ENCODE measurements around the gene GPX4.

Gene GPX4

DNA sequence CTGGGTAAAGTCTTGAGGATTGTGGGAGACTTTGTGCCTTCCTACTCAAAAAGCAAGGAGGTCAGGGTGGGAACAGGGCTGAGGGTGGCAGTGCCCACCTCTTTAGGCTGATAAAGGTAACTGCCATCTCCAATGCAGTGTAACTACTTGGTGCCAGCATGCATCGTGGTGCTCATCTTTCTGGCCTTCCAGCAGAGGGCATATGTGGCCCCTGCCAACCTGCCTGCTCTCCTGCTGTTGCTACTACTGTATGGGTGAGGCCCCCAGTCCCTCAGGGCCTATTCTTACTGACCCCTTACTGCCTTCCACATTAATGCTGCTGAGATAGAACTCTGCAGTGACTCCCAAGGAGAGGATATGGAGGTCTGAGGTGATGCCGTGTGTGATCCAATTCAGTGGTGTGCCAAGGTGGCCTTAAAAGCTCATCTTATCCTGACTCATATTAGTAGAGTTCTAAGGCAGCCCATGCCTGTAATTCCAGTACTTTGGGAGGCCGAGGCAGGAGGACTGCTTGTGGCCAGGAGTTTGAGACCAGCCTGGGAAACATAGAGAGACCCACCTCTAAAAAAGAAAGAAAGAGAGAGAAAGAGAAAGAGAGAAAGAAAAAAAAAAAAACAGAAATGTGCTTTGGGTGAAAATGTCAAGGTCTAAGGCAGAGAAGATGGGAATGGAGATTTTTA lies 46.5 kb upstream of the GPX4 start:
- TF ChIP-seq, protein P1, sequence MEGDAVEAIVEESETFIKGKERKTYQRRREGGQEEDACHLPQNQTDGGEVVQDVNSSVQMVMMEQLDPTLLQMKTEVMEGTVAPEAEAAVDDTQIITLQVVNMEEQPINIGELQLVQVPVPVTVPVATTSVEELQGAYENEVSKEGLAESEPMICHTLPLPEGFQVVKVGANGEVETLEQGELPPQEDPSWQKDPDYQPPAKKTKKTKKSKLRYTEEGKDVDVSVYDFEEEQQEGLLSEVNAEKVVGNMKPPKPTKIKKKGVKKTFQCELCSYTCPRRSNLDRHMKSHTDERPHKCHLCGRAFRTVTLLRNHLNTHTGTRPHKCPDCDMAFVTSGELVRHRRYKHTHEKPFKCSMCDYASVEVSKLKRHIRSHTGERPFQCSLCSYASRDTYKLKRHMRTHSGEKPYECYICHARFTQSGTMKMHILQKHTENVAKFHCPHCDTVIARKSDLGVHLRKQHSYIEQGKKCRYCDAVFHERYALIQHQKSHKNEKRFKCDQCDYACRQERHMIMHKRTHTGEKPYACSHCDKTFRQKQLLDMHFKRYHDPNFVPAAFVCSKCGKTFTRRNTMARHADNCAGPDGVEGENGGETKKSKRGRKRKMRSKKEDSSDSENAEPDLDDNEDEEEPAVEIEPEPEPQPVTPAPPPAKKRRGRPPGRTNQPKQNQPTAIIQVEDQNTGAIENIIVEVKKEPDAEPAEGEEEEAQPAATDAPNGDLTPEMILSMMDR (IDR thresholded peaks at IDR 0.05; ENCODE audit: poor library complexity, severe bottlenecking) = no peak
- Histone ChIP-seq H3K27me3 (ENCODE audit: insufficient read depth, poor library complexity, severe bottlenecking) (no peaks in the 10 kb centered on the region), H3K4me1 (ENCODE audit: insufficient read depth, poor library complexity, severe bottlenecking) (no peaks in the 10 kb centered on the region), H3K9me3 (ENCODE audit: severe bottlenecking) (no peaks in the 10 kb centered on the region), H3K36me3 (ENCODE audit: low read depth) (no peaks in the 10 kb centered on the region; the same call in 1 of the 2 replicates), H3K4me3 (ENCODE audit: severe bottlenecking) (no peak overlapping the region), H3K27ac (ENCODE audit: poor library complexity, severe bottlenecking) (no peak overlapping the region)
- ATAC-seq (ENCODE audit: low read depth) = no peak
- no peak for DNase-seq (ENCODE audit: low spot score)

DNA sequence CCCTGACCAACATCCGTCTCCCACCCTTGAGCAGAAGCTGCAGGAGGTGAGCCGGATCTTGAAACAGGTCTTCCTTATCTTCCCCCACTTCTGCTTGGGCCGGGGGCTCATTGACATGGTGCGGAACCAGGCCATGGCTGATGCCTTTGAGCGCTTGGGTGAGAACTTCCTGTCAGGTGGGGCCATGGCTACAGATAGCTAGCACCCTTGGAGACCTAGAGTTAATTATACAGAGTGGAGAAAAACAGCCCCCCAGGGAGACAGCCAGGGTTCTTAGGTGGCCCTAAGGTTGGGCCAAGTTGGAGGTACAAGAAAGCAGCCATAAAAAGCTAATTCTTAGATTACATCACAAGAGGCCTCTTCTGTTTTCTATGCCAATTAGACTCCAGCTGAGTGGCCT lies 45.7 kb upstream of the GPX4 start:
- H3K27me3 ChIP-seq (ENCODE audit: insufficient read depth, poor library complexity, severe bottlenecking) = no peaks in the 10 kb centered on the region
- no peaks in the 10 kb centered on the region; the same call in 1 of the 2 replicates for H3K36me3 ChIP-seq (ENCODE audit: low read depth)
- no peaks in the 10 kb centered on the region for H3K4me1 ChIP-seq (ENCODE audit: insufficient read depth, poor library complexity, severe bottlenecking)
- ATAC-seq (ENCODE audit: low read depth) = no peak
- no peak overlapping the region for H3K27ac ChIP-seq (ENCODE audit: poor library complexity, severe bottlenecking)
- H3K9me3 ChIP-seq (ENCODE audit: severe bottlenecking) = no peaks in the 10 kb centered on the region
- no peak for DNase-seq (ENCODE audit: low spot score)
- TF ChIP-seq, protein P1 (IDR thresholded peaks at IDR 0.05; ENCODE audit: poor library complexity, severe bottlenecking) = no peak
- H3K4me3 ChIP-seq (ENCODE audit: severe bottlenecking) = no peak overlapping the region

- no peaks in the 10 kb centered on the region for H3K27me3 ChIP-seq (ENCODE audit: insufficient read depth, poor library complexity, severe bottlenecking)
- TF ChIP-seq, protein P1 (IDR thresholded peaks at IDR 0.05; ENCODE audit: poor library complexity, severe bottlenecking) = no peak
- ATAC-seq (ENCODE audit: low read depth) (no peak), DNase-seq (ENCODE audit: low spot score) (no peak)
- no peaks in the 10 kb centered on the region; the same call in 1 of the 2 replicates for H3K36me3 ChIP-seq (ENCODE audit: low read depth)
- H3K4me3 ChIP-seq (ENCODE audit: severe bottlenecking) = no peak overlapping the region
- H3K4me1 ChIP-seq (ENCODE audit: insufficient read depth, poor library complexity, severe bottlenecking) = peaks cover 7% of the 10 kb centered on the region
- no peak overlapping the region for H3K27ac ChIP-seq (ENCODE audit: poor library complexity, severe bottlenecking)
- H3K9me3 ChIP-seq (ENCODE audit: severe bottlenecking) = no peaks in the 10 kb centered on the region
Observed at GRCh38 chr19:1060689-1061088, 43.1 kb upstream of the GPX4 start.

- Histone ChIP-seq H3K9me3 (ENCODE audit: severe bottlenecking) (no peaks in the 10 kb centered on the region), H3K27ac (ENCODE audit: poor library complexity, severe bottlenecking) (no peak overlapping the region), H3K4me3 (ENCODE audit: severe bottlenecking) (no peak overlapping the region), H3K36me3 (ENCODE audit: low read depth) (no peaks in the 10 kb centered on the region; the same call in 1 of the 2 replicates), H3K27me3 (ENCODE audit: insufficient read depth, poor library complexity, severe bottlenecking) (no peaks in the 10 kb centered on the region), H3K4me1 (ENCODE audit: insufficient read depth, poor library complexity, severe bottlenecking) (peaks cover 17% of the 10 kb centered on the region)
- TF ChIP-seq, protein P1 (IDR thresholded peaks at IDR 0.05; ENCODE audit: poor library complexity, severe bottlenecking) = no peak
- no peak for DNase-seq (ENCODE audit: low spot score)
- no peak for ATAC-seq (ENCODE audit: low read depth)
Observed at GRCh38 chr19:1061987-1062386, 41.8 kb upstream of the GPX4 start.

- H3K27ac ChIP-seq (ENCODE audit: poor library complexity, severe bottlenecking) = no peak overlapping the region
- H3K27me3 ChIP-seq (ENCODE audit: insufficient read depth, poor library complexity, severe bottlenecking) = no peaks in the 10 kb centered on the region
- DNase-seq (ENCODE audit: low spot score) = no peak
- no peak overlapping the region for H3K4me3 ChIP-seq (ENCODE audit: severe bottlenecking)
- H3K9me3 ChIP-seq (ENCODE audit: severe bottlenecking) = no peaks in the 10 kb centered on the region
- H3K4me1 ChIP-seq (ENCODE audit: insufficient read depth, poor library complexity, severe bottlenecking) = peaks cover 17% of the 10 kb centered on the region
- TF ChIP-seq, protein P1 (IDR thresholded peaks at IDR 0.05; ENCODE audit: poor library complexity, severe bottlenecking) = no peak
- ATAC-seq (ENCODE audit: low read depth) = no peak
- no peaks in the 10 kb centered on the region; the same call in 1 of the 2 replicates for H3K36me3 ChIP-seq (ENCODE audit: low read depth)
Observed at GRCh38 chr19:1062387-1063029, 41.3 kb upstream of the GPX4 start.
